NCI-H82 (cell line): ENCODE results near the gene PTPN22.

Source experiments
- DNase-seq: peaks from one replicate; lab custom pipeline; 2025; lab: John Stamatoyannopoulos, UW

Gene PTPN22

GRCh38 chr1:113887402-113888175 is 16.1 kb upstream of the PTPN22 start, which contains the start of gene BCL2L15:
Gene BCL2L15, minus strand, starts transcription at chr1:113887581. Its CDS starts 206 bp downstream, at chr1:113887375.
- DNase-seq: no peak

- DNase-seq: no peak
Measured at GRCh38 chr1:113886417-113887401, 15.2 kb upstream of the PTPN22 start.

- no peak for DNase-seq
Measured at GRCh38 chr1:113881661-113882060, 10.1 kb upstream of the PTPN22 start.

GRCh38 chr1:113879739-113880038 is 8.2 kb upstream of the PTPN22 start:
- no peak for DNase-seq

GRCh38 chr1:113876176-113876575 is 4.7 kb upstream of the PTPN22 start:
- no peak for DNase-seq

- no peak for DNase-seq
Measured at GRCh38 chr1:113875714-113876113, 4.2 kb upstream of the PTPN22 start.

GRCh38 chr1:113874012-113874879 is 2.7 kb upstream of the PTPN22 start:
- peak; percentile 16 for DNase-seq

- DNase-seq: no peak
Measured at GRCh38 chr1:113872219-113872935, 865 bp upstream of the PTPN22 start.

- no peak for DNase-seq
Measured at GRCh38 chr1:113870778-113871177, 734 bp downstream of the PTPN22 start.

GRCh38 chr1:113868387-113869083 is 3.0 kb downstream of the PTPN22 start:
- peak; percentile 30 for DNase-seq

GRCh38 chr1:113861641-113862040 is 9.9 kb downstream of the PTPN22 start:
- no peak for DNase-seq

- DNase-seq: no peak
Measured at GRCh38 chr1:113860891-113861290, 10.6 kb downstream of the PTPN22 start.

GRCh38 chr1:113859478-113860175 is 11.9 kb downstream of the PTPN22 start:
- no peak for DNase-seq

GRCh38 chr1:113858982-113859381 is 12.5 kb downstream of the PTPN22 start:
- DNase-seq: peak; percentile 24

- DNase-seq: no peak
Measured at GRCh38 chr1:113858418-113858817, 13.1 kb downstream of the PTPN22 start.

GRCh38 chr1:113857776-113858175 is 13.7 kb downstream of the PTPN22 start:
- no peak for DNase-seq

GRCh38 chr1:113856401-113856790 is 15.1 kb downstream of the PTPN22 start:
- no peak for DNase-seq

- no peak for DNase-seq
Measured at GRCh38 chr1:113855630-113856400, 15.7 kb downstream of the PTPN22 start.

- DNase-seq: no peak
Measured at GRCh38 chr1:113854234-113854633, 17.3 kb downstream of the PTPN22 start.
